ENCODE data around the gene CCDC9B. TPM values are rescaled to one million over a fixed set of nuclear protein-coding genes. Genes with fewer than 3 reads are reported as not detected.

Gene CCDC9B
- total RNA-seq, 1 donor from 2014 or later = 178 TPM

- peak; percentile 92 for DNase-seq (ENCODE audit: low spot score)
Observed at GRCh38 chr15:40366457-40367370, 26.0 kb upstream of the CCDC9B start.

DNA sequence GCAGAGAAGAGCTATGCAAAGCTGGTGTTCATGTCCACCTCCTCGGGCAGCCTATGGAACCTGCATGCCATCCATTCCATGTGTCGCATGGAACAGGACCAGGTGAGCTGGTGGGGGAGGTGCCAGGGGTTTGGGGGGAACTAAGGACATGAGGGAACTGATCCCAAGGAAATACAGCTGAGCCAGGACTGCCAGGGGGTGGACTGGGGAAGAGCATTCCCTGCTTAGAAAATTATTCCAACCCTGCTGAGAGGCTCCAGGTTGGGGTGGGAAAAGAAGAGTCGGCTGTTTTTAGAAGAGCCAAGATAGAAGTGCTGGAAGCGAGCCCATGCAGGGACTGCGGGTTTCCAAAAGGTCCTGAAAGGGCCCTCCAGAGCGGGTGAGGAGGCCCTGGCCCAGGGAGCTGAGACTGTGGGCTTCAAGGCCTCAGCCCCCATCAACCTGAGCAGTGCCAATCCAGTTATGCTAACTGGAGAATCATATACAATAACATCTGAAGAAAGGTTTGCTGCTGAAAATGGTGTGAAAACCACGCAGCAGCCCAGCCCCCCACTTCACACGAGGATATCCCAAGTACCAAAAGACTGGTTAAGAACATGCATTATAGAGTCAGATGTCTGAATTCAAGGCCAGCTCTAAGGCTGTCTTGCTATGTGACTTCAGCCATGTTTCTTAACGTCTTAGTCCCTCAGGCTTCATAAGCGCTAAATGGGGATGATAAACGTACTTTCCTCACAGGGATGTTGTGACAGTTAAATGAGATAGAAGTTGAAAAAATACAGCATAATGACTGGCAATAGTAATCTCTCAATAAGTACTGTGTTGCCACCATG is 25.1 kb upstream of the CCDC9B start:
- intact Hi-C loops (cut with DNase I) = loop anchor here (2.0 kb wide), 1 partner anchor 25 kb away; the partner anchor contains the start of gene CCDC9B
- no peak for DNase-seq (ENCODE audit: low spot score)

More at GRCh38 chr15:40366457-40367370, 26.0 kb upstream of the CCDC9B start:
- intact Hi-C loops (cut with DNase I) = loop anchor here (2.0 kb wide), 1 partner anchor 26 kb away; the partner anchor contains the start of gene CCDC9B

GRCh38 chr15:40365016-40365415 is 24.3 kb upstream of the CCDC9B start:
- no peak for DNase-seq (ENCODE audit: low spot score)
- intact Hi-C loops (cut with DNase I) = no loop called here

DNA sequence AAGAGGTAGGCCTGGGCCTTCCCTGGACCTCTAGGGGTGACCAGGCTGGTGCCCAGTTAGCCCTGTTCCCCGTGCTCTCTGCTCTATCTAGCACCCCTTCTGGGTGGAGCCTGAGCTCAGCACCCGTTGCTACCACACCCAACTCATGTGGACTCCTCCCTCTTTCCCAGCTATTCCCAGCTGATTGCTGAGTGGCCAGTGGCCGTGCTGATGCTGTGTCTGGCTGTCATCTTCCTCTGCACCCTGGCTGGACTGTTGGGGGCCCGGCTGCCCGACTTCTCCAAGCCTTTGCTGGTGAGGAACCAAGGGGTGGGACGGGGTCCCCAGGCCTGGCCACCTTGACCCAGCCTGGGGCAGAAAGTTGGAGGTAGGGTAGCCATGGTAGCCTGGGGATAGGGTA is 23.5 kb upstream of the CCDC9B start:
- intact Hi-C loops (cut with DNase I) = loop anchor here (1.0 kb wide), 1 partner anchor 46 kb away; no protein-coding TSS in a partner anchor
- DNase-seq (ENCODE audit: low spot score) = no peak

DNA sequence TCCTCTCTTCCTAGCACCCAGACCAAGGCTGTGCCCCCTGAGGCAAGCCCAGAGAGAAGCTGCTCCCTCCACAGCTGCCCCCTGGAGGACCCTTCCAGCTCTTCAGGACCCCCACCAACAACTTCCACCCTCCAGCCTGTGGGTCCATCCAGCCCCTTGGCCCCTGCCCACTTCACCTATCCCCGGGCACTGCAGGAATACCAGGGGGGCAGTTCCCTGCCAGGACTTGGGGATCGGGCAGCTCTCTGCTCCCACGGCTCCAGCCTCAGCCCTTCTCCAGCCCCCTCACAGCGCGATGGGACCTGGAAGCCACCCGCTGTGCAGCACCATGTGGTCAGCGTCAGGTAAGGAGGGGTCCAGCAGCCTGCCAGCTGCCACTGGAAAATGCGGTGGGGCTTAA is 22.9 kb upstream of the CCDC9B start:
- intact Hi-C loops (cut with DNase I) = loop anchor here (1.0 kb wide), 1 partner anchor 45 kb away; no protein-coding TSS in a partner anchor
- DNase-seq (ENCODE audit: low spot score) = no peak

GRCh38 chr15:40361640-40362039 is 20.9 kb upstream of the CCDC9B start:
- intact Hi-C loops (cut with DNase I) = no loop called here
- no peak for DNase-seq (ENCODE audit: low spot score)

DNA sequence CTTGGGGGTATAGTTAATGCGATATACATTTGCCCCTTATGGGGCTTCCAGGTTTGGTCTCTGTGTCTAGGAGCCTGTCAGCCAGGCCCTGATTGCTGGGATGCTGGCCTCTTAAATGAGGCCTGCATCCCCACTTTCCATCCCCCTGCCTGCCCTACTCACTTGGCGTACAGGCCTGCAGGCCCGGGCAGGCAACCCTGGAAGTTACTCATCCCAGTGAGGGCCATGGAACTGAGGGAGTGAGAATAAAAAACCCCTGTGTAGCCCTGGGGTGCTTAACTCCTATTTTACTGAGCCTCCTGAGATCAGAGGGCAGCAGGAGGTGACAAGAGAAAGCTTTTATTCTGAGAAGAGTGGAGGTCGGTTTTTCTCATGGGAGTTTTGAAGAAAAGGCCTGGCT is 19.3 kb upstream of the CCDC9B start:
- intact Hi-C loops (cut with DNase I) = no loop called here

DNA sequence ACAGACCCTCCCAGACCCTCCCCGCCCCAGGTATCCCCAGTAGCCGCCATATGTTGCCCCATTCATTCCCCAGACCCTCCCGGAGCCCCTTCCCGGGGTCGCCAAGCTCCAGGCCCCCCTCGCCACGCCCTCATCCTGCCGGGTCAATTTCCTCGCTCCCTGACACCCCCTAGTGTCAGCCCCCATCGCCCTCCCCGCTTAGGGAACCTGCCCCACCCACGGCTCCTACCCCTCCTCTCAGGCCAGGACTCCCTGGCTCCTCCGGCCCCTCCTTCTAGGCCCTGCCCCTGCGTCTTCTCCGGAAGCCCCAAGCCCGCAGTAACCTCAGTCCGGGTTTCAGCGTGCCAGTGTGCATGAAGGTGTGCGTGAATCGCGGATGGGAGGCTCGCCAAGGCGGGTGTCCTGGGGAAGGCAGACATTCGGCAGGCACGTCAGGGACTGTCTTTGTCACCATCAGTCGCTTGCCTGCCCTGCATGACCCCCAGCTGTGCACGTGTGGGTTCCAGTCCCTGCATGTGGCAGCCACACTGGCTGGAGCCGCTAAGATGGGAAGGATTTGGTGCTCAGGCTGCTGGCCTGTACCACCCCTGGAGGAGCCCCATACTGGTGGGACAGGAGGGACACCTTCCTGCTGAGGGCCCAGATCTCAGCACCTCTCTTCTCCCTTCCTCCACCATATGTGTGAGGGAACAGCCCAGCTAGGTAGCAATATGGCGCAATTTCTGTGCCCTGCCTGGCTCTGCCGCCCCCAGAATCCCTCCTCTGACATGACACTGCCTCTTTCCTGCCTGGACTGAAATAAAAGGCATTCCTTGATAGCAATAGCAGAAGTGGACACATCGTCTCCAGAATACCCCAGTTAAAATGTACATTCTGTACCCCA is 18.0 kb upstream of the CCDC9B start:
- DNase-seq (ENCODE audit: low spot score) = no peak

More for the DNA sequence above, 19.3 kb upstream of the CCDC9B start:
- no peak for DNase-seq (ENCODE audit: low spot score)

DNA sequence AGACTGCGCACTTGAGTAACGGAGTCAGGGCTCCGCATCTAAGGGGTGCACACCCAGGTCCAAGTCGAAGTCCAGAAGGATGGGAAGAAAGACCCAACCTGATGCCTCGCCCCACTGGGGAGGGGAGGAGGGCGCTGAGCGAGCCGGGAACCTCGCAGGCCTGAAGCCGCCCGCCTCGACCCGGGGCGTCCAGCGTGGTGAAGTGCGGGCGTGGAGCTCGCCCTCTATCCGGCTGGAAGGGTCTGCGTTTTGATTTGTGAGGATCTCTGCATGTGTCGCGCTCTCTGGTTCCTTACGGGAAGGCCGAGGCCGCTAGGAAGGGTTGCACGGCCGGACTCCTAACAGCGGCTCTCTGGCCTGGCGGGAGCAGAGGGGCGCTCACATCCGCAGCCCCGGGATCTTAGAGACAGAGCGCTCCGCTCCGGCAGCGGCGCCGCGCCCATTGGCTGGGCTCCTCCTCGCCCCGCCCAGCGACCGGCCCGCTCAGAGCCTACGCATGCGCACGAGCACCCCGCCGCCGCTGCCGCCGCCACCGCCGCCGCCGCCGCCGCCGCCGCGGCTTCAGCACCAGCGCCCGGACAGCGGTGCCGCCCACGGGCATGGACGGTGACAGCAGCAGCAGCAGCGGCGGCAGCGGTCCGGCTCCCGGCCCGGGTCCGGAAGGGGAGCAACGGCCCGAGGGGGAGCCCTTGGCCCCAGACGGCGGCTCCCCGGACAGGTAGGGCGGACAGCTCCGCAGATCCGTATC is 17.2 kb upstream of the CCDC9B start, which contains the start of gene DISP2:
TSS of gene DISP2 (plus strand) at position 497 of the 748 bp plus-strand sequence. CDS start at position 600, 103 bp downstream.
- peak; percentile 95 for DNase-seq (ENCODE audit: low spot score)
- intact Hi-C loops (cut with DNase I) = loop anchor here (5.0 kb wide), 1 partner anchor 76 kb away; the partner anchor contains the start of gene ANKRD63

More for the DNA sequence above, 18.0 kb upstream of the CCDC9B start:
- intact Hi-C loops (cut with DNase I) = loop anchor here (5.0 kb wide), 1 partner anchor 76 kb away; the partner anchor contains the start of gene ANKRD63

DNA sequence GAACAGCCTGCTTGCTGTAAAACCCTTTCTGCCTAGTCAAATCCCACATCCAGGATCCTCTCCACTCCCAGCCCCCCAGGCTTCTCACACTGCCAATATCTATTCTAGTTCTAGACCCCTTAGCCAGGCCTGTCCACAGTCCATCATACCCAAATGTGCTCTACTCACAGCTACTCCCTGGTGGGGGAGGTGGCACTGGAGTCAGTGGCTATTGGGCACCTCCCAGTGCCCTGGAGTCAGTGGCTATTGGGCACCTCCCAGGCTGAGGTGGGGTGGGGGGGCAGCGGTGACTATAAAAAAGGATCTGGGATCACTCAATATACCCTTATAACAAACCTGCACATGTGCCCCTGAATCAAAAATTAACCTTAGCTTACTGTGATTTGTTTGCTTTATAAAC is 16.5 kb upstream of the CCDC9B start:
- intact Hi-C loops (cut with DNase I) = loop anchor here (5.0 kb wide), 1 partner anchor 75 kb away; the partner anchor contains the start of gene ANKRD63
- no peak for DNase-seq (ENCODE audit: low spot score)

DNA sequence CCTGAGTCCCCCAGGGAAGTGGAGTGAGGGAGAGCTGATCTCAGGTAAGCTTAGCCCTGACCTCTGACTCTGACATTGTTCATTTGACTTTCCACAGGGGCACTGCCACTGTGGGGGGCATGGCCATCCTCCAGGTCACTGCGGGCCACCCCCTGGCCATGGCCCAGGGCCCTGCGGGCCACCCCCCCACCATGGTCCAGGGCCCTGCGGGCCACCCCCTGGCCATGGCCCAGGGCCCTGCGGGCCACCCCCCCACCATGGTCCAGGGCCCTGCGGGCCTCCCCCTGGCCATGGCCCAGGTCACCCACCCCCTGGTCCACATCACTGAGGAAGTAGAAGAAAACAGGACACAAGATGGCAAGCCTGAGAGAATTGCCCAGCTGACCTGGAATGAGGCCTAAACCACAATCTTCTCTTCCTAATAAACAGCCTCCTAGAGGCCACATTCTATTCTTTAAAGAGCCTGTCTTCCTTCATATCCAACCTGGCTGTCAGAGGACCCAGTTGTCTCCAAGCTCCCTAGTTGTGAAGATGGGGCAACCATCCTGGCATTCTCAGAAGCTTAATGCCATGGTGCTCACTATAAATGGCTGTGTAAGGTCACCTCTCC is 15.3 kb upstream of the CCDC9B start:
- DNase-seq (ENCODE audit: low spot score) = no peak

GRCh38 chr15:40354408-40355171 is 13.9 kb upstream of the CCDC9B start:
- no peak for DNase-seq (ENCODE audit: low spot score)
- intact Hi-C loops (cut with DNase I) = loop anchor here (5.0 kb wide), 1 partner anchor 72 kb away; the partner anchor contains the start of gene ANKRD63

More for the DNA sequence above, 15.3 kb upstream of the CCDC9B start:
- intact Hi-C loops (cut with DNase I) = loop anchor here (5.0 kb wide), 1 partner anchor 74 kb away; the partner anchor contains the start of gene ANKRD63

GRCh38 chr15:40353697-40354096 is 13.0 kb upstream of the CCDC9B start:
- intact Hi-C loops (cut with DNase I) = no loop called here
- DNase-seq (ENCODE audit: low spot score) = no peak

DNA sequence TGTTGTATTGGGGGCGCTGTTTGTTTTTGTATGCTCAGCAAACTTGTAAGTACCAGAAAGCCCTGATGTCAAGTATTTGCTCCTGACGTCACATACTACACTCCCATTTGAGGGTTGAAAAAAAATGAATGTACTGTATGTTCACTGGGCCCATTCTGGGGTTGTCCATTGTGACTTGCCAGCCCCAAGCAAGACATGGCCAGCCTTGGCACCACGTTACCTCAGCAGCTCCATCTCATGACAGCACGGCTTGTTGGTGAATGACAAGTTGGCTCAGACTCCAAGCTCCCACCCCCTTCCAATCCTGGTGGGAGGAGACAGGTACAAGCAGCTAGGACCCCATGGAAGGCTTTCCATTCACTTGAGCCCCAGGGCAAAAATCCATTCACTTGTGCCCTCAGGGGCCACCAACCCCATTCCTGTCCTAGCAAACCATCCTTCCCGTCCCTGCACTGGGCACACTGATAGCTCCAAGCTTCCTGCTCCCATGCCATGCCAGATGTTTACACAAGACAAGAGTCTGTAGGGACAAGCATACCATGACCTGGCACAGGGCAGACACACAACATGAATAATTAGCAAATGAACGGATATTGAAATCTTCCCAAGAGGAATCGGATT is 11.7 kb upstream of the CCDC9B start:
- DNase-seq (ENCODE audit: low spot score) = no peak
- intact Hi-C loops (cut with DNase I) = no loop called here

GRCh38 chr15:40349163-40349562 is 8.4 kb upstream of the CCDC9B start:
- no peak for DNase-seq (ENCODE audit: low spot score)
- intact Hi-C loops (cut with DNase I) = no loop called here

- no peak for DNase-seq (ENCODE audit: low spot score)
- intact Hi-C loops (cut with DNase I) = no loop called here
Observed at GRCh38 chr15:40348474-40348870, 7.7 kb upstream of the CCDC9B start.
